Sigmoid colon (tissue), 3 donors: ENCODE measurements around the gene MYLIP.

Experiments
- CTCF ChIP-seq, 4 experiments: fragments of 450-650 bp in 3 of 4; fragments of 200-600 bp in 1 of 4; IDR thresholded peaks; one replicate each; pipeline ENCODE4 v1.5.1; 2016 to 2019; ENCODE audit warnings: antibody characterized with exemption in 4 of 4, mild to moderate bottlenecking in 3 of 4, moderate library complexity in 2 of 4
- POLR2A ChIP-seq, 2 donors: fragments of 450-650 bp; IDR thresholded peaks; one replicate each; pipeline ENCODE4 v1.6.1; 2016; ENCODE audit warnings: antibody characterized with exemption in 2 of 2, mild to moderate bottlenecking in 2 of 2, moderate library complexity in 2 of 2

- TF ChIP-seq POLR2A (IDR thresholded peaks at IDR 0.05) (no peak), CTCF (IDR thresholded peaks at IDR 0.05) (no peak)
These were observed 58.3 kb downstream of the MYLIP start for GRCh38 chr6:16187176-16187575.
